Activated CD4-positive, alpha-beta T cell treated with anti-CD3 and anti-CD28 coated beads, Interleukin-2, amount 10 ng/mL, durations not matched to agents 24 days and 14 days (primary cell): ENCODE measurements around the gene MSH5. TPM values are rescaled to one million over a fixed set of nuclear protein-coding genes. Genes with fewer than 3 reads are reported as not detected.

Source experiments
- DNase-seq: peaks from one replicate; pipeline ENCODE4 v3.0.0; 2022
- H3K27ac Mint-ChIP-seq: one replicate; pipeline ENCODE4 v1.8.0; 2022; ENCODE audit warnings: mild to moderate bottlenecking, mixed read lengths
- H3K27me3 Mint-ChIP-seq: one replicate; pipeline ENCODE4 v1.8.0; 2022; ENCODE audit warnings: mixed read lengths
- H3K36me3 Mint-ChIP-seq: one replicate; pipeline ENCODE4 v1.8.0; 2022; ENCODE audit warnings: low read depth, mild to moderate bottlenecking, mixed read lengths
- H3K4me1 Mint-ChIP-seq: one replicate; pipeline ENCODE4 v1.8.0; 2021; ENCODE audit warnings: mixed read lengths
- H3K4me3 Mint-ChIP-seq: one replicate; pipeline ENCODE4 v1.8.0; 2022; ENCODE audit warnings: mild to moderate bottlenecking, moderate library complexity, mixed read lengths
- H3K9me3 Mint-ChIP-seq: one replicate; pipeline ENCODE4 v1.8.0; 2021; ENCODE audit warnings: mixed read lengths
- intact Hi-C: fragments of 100-400 bp; cut with micrococcal nuclease; formaldehyde crosslinking; loops from one replicate; pipeline ENCODE4 v1.15.1; 2023
- total RNA-seq: library from RNA; stranded (reverse); gene quantifications from 2 replicates; pipeline ENCODE4 v1.2.3, GENCODE V29; 2022

The MSH5 gene
- total RNA-seq, 1 donor from 2014 or later: 99.6 TPM

GRCh38 chr6:31719001-31719400 lies 20.8 kb upstream of the MSH5 start:
- H3K4me3 Mint-ChIP-seq: no peak overlapping the region
- H3K4me1 Mint-ChIP-seq: peaks cover 6% of the 10 kb centered on the region
- no peaks in the 10 kb centered on the region for H3K9me3 Mint-ChIP-seq
- peaks cover 4% of the 10 kb centered on the region for H3K27me3 Mint-ChIP-seq
- no peaks in the 10 kb centered on the region for H3K36me3 Mint-ChIP-seq
- DNase-seq: no peak
- intact Hi-C loops: no loop called here
- H3K27ac Mint-ChIP-seq: no peak overlapping the region

DNA sequence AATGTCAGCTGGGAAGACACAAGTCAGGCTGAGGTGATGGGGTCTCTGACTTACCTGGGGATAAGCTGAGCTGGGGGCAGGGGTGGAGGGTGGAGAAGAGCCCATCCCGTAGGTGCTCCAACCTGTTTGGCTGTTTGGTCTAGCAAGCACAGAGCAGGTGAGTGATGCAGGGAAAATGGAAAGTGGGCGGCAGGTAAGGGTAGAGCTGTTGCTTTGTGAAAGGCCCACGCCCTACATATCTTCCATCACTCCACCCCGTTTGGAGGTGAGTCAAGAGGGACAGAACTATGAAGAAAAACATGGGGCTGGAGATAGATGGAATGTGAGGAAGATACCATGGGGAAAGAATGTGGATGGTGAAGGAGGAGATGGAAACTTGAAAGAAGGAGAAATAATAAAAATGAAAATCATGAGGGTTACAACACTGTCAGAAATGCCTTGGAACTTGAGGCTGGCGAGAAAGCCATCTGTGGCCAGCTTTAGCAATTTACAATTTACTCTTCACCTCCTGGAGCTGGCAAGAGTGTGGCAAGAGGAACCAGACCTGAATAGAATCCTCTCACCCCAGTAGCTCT lies 19.5 kb upstream of the MSH5 start:
- no peak overlapping the region for H3K27ac Mint-ChIP-seq
- H3K9me3 Mint-ChIP-seq: no peaks in the 10 kb centered on the region
- H3K4me3 Mint-ChIP-seq: no peak overlapping the region
- peaks cover 1% of the 10 kb centered on the region for H3K36me3 Mint-ChIP-seq
- intact Hi-C loops: no loop called here
- peaks cover 4% of the 10 kb centered on the region for H3K27me3 Mint-ChIP-seq
- H3K4me1 Mint-ChIP-seq: peaks cover 6% of the 10 kb centered on the region
- DNase-seq: no peak

- no peak within 1 kb of the TSS for H3K27ac Mint-ChIP-seq
- H3K4me3 Mint-ChIP-seq: no peak within 1 kb of the TSS
- peaks cover 4% of the 10 kb centered on the region for H3K27me3 Mint-ChIP-seq
- H3K4me1 Mint-ChIP-seq: peaks cover 16% of the 10 kb centered on the region
- no peak for DNase-seq
- H3K36me3 Mint-ChIP-seq: peaks cover 6% of the 10 kb centered on the region
- no peaks in the 10 kb centered on the region for H3K9me3 Mint-ChIP-seq
- intact Hi-C loops: no loop called here
Measured at GRCh38 chr6:31721351-31722020, 18.3 kb upstream of the MSH5 start, which contains the start of gene LY6G6C. Gene LY6G6C, minus strand, starts transcription at chr6:31721746. Its CDS starts 67 bp downstream, at chr6:31721679.

DNA sequence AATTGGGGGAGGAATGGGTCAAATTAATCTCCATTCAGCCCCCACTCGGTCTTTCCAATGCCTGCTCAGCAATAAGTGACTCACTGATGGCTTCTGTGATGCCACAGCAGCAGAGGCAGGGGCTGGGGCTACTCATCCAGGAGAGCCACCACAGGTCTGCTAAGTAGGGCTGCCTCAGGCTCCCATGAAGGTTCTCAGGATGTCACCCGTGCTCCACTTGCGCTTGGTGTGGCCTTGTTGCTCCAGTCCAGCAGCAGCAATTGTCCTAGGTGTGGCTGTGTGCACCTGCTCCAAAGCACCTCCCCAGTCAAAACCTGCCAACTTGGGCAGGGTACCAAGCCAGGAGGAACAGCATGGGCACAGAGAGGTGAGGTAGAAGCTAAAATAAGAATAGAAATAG lies 17.6 kb upstream of the MSH5 start:
- Mint-ChIP-seq H3K4me3 (no peak overlapping the region), H3K4me1 (peaks cover 23% of the 10 kb centered on the region), H3K27ac (no peak overlapping the region), H3K9me3 (no peaks in the 10 kb centered on the region), H3K36me3 (peaks cover 12% of the 10 kb centered on the region), H3K27me3 (peaks cover 4% of the 10 kb centered on the region)
- intact Hi-C loops: no loop called here
- no peak for DNase-seq

GRCh38 chr6:31723245-31723979 lies 16.4 kb upstream of the MSH5 start, which contains the start of gene MPIG6B:
Gene MPIG6B, plus strand, starts transcription at chr6:31723373. Its CDS starts 11 bp downstream, at chr6:31723384.
- no peak for DNase-seq
- no peaks in the 10 kb centered on the region for H3K9me3 Mint-ChIP-seq
- H3K27ac Mint-ChIP-seq: no peak within 1 kb of the TSS
- H3K4me1 Mint-ChIP-seq: peaks cover 31% of the 10 kb centered on the region
- intact Hi-C loops: no loop called here
- H3K27me3 Mint-ChIP-seq: peaks cover 4% of the 10 kb centered on the region
- no peak within 1 kb of the TSS for H3K4me3 Mint-ChIP-seq
- H3K36me3 Mint-ChIP-seq: peaks cover 18% of the 10 kb centered on the region

DNA sequence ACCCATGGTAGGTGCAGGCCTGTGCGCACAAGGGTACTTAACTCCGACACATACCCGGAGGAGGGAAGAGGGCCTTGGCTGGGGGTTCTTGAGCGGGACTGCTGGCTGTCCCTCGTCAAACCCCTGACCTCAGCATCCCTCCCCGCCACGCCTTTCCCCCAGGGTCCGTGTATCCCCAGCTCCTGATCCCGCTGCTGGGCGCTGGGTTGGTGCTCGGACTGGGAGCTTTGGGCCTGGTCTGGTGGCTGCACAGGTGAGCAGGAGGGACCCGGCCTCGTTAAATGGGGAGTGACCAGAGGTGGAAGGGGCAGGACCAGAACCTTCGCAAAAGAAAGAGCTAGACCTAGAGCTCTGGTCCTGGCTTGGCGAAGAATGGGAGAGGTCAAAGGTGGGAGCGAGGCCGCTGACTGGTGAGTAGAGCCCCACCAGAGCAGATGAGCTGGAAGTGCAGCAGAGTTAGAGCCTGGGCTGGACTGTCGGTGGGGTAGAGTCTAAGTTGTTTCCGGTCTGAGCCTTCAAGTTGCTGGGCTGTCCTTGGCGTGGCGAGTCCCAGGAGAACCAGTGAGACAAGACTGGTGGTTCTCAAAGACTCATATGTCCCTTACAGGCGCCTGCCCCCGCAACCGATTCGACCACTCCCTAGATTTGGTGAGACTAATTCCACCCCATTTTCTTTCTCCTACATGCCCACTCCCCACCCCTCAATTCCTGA lies 15.7 kb upstream of the MSH5 start:
- DNase-seq: no peak
- Mint-ChIP-seq H3K27me3 (peaks cover 4% of the 10 kb centered on the region), H3K4me3 (no peak overlapping the region), H3K9me3 (no peaks in the 10 kb centered on the region), H3K27ac (no peak overlapping the region), H3K4me1 (peaks cover 36% of the 10 kb centered on the region), H3K36me3 (peaks cover 18% of the 10 kb centered on the region)
- intact Hi-C loops: no loop called here

DNA sequence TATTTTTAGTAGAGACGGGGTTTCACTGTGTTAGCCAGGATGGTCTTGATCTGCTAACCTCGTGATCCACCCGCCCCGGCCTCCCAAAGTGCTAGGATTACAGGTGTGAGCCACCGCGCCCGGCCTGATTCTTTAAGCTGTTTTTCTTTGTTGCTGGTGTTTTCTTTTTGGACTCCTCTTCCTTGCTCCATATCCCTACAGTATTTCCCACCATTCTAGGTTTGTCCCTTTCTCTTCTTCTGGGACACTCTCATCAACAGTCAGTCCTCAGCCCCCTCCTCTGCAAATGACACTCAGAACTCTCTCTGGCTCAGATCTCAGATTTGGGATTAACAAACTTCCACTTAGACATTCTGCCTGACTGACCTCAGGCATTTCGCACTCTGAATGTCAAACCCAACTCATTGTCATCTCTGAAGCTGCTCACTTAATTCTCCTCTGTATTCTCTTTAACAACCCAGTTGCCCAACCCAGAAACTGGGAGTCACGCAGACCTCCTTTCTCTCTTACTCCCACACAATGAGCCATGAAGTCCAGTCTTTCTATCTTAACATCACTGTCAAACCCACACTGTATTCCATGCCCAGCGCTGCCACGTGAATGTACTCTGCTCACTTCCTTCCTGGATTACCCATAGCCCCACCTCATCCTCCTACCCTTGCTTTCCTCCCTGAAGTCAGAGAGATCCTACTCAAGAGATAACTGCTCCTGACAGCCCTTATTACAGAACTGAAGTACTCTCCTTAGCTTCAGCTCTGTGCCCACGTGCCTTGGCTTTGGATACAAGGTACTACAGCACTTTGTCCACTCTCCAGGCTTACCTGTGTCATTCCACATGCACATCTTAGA lies 14.1 kb upstream of the MSH5 start:
- Mint-ChIP-seq H3K4me1 (peaks cover 45% of the 10 kb centered on the region), H3K4me3 (no peak overlapping the region), H3K27ac (peak overlapping the region; percentile 67), H3K27me3 (peaks cover 4% of the 10 kb centered on the region), H3K36me3 (peaks cover 24% of the 10 kb centered on the region), H3K9me3 (no peaks in the 10 kb centered on the region)
- no peak for DNase-seq
- intact Hi-C loops: loop anchor here (2.0 kb wide), 1 partner anchor 23 kb away; the partner anchor contains the start of gene ABHD16A

DNA sequence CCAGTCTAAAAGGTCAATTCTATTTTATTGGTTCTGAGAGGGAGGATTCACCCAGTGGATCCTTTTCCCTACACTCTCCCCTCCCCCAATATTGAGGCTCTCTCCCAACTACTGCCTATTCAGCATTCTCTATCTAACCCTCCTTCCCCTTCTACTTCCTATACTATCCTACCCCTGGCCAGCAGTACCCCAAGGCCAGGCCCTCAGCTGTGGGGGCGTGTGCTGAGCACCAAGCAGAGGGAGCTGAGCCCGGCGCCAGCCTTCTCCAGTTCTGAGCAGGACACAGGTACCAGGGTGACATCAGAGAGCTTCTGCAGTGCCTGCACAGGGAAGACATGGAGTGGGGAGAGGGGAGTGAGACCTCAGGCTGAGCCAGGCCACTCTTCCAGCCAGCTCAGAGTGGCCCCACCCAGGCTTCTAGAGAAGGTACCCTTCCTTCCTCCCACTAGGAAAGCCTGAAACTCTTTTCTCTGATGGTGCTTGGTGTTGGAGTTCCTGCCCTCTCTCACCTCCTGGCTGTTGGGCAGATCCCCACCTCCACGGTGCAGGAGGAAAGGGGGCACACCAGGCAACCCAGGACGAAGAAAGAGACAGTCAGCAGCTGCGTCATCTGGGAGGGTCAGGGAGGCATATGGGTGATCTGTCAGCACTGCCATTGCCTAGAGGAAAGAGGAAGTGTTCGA lies 12.6 kb upstream of the MSH5 start:
- Mint-ChIP-seq H3K4me1 (peaks cover 51% of the 10 kb centered on the region), H3K27ac (peak overlapping the region; percentile 69), H3K27me3 (no peaks in the 10 kb centered on the region), H3K4me3 (peak overlapping the region; percentile 68), H3K9me3 (no peaks in the 10 kb centered on the region), H3K36me3 (peaks cover 32% of the 10 kb centered on the region)
- intact Hi-C loops: loop anchor here (2.0 kb wide), 1 partner anchor 24 kb away; the partner anchor contains the start of gene ABHD16A
- no peak for DNase-seq

GRCh38 chr6:31727717-31728671 lies 11.8 kb upstream of the MSH5 start:
- H3K27me3 Mint-ChIP-seq: no peaks in the 10 kb centered on the region
- H3K4me3 Mint-ChIP-seq: peak overlapping the region; percentile 97
- H3K27ac Mint-ChIP-seq: peak overlapping the region; percentile 69
- intact Hi-C loops: loop anchor here (2.0 kb wide), 3 partner anchors 25 to 67 kb away; partner anchors contain the start of genes ABHD16A and VARS1
- H3K36me3 Mint-ChIP-seq: peaks cover 34% of the 10 kb centered on the region
- peaks cover 50% of the 10 kb centered on the region for H3K4me1 Mint-ChIP-seq
- H3K9me3 Mint-ChIP-seq: no peaks in the 10 kb centered on the region
- DNase-seq: peak; percentile 73

DNA sequence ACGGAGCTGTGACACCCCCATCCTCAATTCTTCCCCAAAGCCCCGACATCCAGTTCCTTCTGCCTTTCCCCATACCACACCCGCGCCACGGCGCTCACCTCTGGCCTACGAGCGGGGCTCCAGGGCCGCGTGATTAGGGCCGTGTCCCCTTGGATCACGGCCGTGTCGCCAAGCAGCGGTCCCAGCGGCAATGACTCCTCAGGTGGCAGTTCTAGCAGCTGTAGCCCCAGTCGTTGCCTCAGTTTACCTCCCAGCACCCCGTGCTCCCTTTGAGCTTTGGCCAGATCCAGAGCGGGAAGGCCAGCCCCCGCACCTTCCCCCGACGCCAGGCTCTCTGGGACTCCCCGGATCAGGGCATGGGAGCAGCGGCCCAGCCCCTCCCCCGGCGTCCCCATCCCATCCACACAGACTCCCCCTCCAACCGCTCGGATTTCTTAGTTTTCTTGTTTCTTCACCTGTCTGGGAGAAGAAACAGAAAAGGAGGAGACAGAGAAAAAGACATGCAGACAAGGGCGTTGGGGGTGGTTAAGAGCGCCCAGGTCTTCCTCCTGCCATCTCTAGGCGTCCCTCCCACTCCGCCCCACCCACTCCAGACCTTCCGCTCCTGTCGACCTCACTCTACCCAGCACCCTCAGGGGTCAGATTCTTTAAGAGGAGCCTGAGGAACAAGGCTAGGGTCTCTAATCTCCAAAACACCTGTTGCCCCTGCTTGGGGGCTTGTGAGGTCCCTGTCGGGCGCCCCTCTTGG lies 10.9 kb upstream of the MSH5 start, which contains the start of gene DDAH2:
Gene DDAH2, minus strand, starts transcription at position 533 of the 748 bp plus-strand sequence. Its CDS starts 138 bp downstream, at position 395.
- Mint-ChIP-seq H3K4me1 (peaks cover 58% of the 10 kb centered on the region), H3K36me3 (peaks cover 43% of the 10 kb centered on the region), H3K9me3 (no peaks in the 10 kb centered on the region), H3K4me3 (peak within 1 kb of the TSS; percentile 97), H3K27ac (peak within 1 kb of the TSS; percentile 74), H3K27me3 (no peaks in the 10 kb centered on the region)
- intact Hi-C loops: loop anchor here (1.0 to 2.0 kb wide), 3 partner anchors 9 to 66 kb away; partner anchors contain the start of gene VARS1
- no peak for DNase-seq

DNA sequence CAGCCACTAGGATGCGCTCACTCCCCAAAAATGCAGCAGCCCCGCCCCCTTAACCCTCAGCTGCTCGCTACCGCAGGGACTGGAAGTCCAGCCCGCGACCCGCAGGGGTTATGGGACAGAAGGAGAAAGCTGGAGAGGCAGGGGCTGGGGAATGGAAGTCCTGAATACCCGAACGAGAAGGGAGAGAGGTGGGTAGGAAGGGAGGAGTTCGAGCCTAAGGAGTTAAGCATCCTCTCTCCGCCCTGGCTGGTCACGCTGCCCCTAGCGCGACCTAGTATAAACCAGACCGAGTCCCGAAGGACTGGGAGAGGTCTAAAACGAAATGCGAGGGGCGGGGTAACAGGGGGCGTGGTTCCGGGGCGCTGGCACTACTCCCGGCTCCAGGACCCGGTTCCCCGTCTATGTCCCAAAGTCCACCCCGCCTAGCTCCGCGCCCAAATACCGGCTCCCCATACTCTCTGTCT lies 10.3 kb upstream of the MSH5 start:
- H3K27me3 Mint-ChIP-seq: no peaks in the 10 kb centered on the region
- H3K36me3 Mint-ChIP-seq: peaks cover 48% of the 10 kb centered on the region
- peak overlapping the region; percentile 97 for H3K4me3 Mint-ChIP-seq
- peak; percentile 93 for DNase-seq
- no peaks in the 10 kb centered on the region for H3K9me3 Mint-ChIP-seq
- intact Hi-C loops: loop anchor here (1.0 to 2.0 kb wide), 3 partner anchors 9 to 65 kb away; partner anchors contain the start of gene VARS1
- peak overlapping the region; percentile 74 for H3K27ac Mint-ChIP-seq
- peaks cover 64% of the 10 kb centered on the region for H3K4me1 Mint-ChIP-seq
